ENCODE results near the gene MDM2.

DNA sequence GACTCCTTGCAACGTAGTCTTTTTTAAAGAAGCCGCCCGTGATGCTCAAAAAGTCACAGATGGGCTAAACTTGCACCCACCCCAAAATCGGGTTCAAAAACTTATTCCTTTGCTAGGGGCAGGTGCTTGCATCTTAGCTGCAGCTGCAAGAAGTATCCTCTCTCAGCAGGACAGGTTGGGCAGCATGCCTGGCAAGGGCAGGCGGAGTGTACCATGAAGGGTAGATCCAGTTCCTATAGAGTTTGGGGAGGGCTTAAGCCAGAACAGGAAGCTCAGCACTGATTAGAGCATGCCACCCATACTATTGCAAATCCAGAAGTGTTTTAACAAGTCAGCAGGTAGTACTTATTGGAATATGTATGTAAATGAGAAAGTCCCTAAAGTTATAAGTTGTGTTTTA lies 76.3 kb downstream of the MDM2 start:
- TF ChIP-seq, protein P1, sequence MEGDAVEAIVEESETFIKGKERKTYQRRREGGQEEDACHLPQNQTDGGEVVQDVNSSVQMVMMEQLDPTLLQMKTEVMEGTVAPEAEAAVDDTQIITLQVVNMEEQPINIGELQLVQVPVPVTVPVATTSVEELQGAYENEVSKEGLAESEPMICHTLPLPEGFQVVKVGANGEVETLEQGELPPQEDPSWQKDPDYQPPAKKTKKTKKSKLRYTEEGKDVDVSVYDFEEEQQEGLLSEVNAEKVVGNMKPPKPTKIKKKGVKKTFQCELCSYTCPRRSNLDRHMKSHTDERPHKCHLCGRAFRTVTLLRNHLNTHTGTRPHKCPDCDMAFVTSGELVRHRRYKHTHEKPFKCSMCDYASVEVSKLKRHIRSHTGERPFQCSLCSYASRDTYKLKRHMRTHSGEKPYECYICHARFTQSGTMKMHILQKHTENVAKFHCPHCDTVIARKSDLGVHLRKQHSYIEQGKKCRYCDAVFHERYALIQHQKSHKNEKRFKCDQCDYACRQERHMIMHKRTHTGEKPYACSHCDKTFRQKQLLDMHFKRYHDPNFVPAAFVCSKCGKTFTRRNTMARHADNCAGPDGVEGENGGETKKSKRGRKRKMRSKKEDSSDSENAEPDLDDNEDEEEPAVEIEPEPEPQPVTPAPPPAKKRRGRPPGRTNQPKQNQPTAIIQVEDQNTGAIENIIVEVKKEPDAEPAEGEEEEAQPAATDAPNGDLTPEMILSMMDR (IDR thresholded peaks at IDR 0.05; ENCODE audit: low read length) = no peak
- no peak for TF ChIP-seq EZH2phosphoT487 (IDR thresholded peaks at IDR 0.05; ENCODE audit: low read length)
